Activated CD8-positive, alpha-beta memory T cell treated with anti-CD3 and anti-CD28 coated beads, Interleukin-2, amount 50 U/mL, for 1 hour (primary cell): ENCODE results near the gene SRPX.

Experiments
- DNase-seq: peaks from one replicate; pipeline ENCODE4 v3.0.0-alpha.2; 2020; ENCODE audit errors: extremely low read depth

Gene SRPX

DNA sequence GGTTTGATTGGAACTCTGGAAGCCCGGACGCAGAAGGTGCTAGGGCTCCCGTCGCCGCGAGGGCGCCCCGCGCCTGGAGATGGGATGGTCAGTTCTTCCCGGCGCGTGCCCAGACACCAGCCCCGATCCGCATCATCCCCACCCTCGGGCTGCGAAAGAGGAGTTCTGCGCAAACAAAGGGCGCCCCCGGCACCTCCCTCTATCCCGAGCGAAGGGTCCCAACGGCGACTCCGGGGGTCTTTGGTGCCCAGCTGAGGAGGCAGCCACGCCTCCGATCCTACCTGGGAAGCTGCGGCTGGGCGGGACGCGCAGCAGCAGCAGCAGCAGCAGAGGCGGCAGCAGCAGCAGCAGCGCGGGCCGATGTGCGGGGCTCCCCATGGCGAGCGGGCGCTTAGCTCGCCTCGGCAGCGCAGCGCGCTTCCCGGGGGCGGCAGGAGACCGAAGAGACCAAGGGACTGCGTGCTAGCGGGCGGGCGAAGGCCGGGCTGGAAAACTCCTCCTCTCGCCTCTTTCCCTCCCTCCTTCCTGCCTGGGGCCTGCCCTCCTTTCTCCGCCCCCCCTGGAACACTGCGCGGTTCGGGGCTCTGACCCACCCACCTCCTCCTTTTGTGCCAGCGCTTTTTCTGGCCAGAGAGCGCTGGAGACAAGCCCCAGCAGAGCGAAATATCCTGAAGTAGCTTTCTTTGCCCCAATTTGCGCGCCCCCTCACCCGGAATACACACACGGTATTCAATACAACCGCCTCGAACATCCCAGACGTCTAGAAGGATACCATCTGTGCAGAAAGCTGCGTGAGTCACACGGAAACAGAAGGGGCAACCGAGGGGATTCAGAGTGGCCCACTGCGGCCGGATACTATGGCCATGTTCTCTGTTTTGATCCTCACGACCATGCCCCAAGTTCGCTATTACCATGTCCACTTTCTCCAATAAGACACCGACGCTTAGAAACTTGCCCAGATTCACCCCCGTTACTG lies at the start of gene SRPX:
Gene SRPX, minus strand, starts transcription at position 457 of the 976 bp plus-strand sequence. Its CDS starts 79 bp downstream, at position 378.
- DNase-seq: no peak

DNA sequence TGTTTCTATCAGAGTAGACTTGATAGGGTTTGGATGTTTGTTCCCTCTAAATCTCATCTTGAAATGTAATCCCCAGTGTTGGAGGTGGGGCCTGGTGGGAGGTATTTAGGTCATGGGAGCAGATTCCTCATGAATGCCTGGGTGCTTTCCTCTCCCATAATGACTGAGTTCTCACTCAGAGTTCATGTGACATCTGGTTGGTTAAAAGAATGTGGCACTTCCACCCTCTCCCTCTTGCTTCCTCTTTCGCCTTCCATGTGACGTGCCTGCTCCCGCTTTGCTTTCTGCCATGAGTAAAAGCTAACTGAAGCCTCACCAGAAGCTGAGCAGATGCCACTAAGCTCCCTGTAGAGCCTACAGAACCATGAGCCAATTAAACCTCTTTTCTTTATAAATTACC lies 47.3 kb upstream of the SRPX start:
- no peak for DNase-seq

- no peak for DNase-seq
These were observed 42.3 kb upstream of the SRPX start for GRCh38 chrX:38262715-38263620.

DNA sequence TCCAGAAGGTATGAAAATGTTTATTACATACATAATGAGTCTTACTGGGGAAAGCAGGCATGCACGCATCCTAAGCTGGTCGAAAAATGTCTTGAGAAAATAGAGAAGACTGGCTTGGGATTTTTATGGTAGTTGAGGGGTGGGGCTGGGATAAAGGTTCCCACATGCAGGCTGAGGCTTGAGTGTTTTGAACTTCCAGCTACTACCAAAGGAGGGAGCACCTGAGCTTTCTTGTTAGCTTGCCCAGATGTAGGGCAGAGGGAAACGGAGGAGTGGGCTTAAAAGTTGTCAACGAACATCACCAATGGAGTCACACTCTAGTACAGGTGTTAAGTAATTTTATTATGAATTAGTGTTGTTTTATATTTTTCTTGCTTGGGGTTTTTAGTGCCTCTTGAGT lies 39.6 kb upstream of the SRPX start:
- no peak for DNase-seq

DNA sequence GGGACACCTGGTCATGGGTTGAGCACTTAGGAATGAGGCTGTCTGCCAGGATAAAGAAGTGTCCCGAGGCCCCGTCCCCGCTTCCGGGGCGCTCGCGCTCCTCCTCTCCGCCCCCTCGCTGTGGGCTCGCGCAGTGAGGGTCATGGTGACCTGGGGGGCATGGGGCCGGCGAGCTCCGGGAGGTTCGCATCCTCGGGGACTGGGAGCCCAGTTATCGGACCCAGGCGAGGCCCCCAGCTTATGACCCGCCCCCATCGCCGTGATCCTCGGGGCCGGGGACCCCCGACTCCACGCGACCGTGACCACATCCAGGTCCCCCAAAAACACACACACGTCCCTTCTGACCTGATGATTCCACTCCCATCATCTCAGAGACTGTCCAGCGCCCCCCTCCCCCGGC lies 35.3 kb upstream of the SRPX start:
- no peak for DNase-seq

DNA sequence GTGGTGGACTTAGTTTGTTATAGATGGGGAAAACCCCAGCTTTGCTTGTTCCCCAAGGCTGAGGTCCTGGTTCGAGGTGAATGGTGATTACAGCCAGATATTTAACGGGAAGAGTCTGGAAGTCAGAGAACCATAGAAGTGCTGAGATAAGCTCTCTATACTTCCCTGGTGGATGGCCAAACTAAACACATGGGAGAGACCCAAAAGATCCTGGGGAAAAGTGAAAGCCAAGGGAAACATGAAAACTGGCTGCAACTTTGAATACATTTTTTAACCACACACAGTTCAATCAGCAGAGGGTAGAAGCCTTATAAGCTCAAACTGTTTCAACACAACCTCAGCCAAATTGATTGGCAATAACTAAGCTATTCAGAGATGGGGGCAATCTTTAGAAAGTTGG lies 29.3 kb upstream of the SRPX start:
- no peak for DNase-seq

DNA sequence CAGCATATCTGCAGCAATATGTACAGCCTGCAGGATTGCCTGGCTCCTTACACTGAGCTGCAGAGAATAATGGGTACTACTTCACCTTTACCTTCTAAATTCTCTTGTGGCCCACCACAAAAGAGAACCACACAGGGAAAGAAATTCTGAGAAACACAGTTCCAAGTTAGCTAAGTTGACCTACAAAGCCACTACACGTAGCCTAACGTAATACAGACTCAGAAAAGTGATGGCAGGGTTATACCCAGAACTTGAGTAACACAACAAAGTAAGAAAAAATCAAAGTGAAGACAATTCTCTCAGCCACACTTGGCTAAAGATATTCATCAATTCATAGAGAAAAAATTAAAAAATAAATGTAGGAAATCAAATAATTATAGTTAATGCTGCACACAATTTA lies 26.4 kb upstream of the SRPX start:
- no peak for DNase-seq

DNA sequence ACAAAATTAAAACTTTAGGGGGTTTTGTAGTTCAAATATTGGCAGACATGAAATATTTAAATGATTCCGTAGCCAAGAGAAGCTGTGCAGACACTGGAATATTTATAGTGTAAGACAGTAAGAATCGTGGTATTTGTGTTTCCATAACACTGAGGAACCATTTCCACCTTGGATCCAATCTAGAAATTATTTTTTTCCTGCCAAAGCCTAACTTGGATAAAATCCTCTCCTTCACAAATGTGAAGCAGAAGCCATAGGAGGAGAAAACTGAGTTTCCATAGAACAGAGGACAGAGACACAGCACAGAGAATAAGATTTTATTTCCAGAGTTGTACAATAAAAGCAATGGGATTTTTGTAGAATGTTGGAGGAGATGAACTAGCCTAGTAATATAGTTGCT lies 19.9 kb upstream of the SRPX start:
- DNase-seq: no peak

DNA sequence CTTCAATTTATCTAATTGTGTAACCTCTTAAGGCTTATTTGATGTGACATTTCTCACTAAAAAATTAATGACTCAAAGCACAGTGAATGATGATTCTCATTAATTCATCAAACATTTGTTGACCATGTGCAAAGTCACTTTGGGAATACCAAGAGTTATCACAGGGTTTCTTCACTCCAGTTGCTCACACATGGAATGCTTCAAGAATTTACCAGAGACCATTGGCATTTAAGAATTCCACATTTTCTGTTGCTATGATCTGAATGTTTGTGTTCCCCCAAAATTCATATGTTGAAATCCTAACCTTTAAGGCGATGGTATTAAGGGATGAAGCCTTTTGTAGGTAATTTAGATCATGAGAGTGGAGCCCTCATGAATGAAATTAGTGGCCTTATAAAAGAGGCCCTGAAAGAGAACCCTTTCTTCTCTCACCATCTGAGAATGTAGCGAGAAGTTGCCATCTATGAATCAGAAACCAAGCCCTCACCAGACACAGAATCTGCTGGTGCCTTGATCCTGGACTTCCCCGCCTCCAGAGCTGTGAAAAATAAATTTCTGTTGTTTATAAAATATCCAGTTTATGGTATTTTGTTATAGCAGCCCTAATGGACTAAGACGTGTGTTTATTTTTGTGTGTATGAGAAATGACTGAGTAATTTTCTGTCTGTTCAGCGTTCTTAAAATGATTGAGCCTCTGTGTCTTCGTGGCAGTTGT lies 16.4 kb upstream of the SRPX start:
- no peak for DNase-seq

- DNase-seq: no peak
These were observed 13.4 kb upstream of the SRPX start for GRCh38 chrX:38233891-38234667.

DNA sequence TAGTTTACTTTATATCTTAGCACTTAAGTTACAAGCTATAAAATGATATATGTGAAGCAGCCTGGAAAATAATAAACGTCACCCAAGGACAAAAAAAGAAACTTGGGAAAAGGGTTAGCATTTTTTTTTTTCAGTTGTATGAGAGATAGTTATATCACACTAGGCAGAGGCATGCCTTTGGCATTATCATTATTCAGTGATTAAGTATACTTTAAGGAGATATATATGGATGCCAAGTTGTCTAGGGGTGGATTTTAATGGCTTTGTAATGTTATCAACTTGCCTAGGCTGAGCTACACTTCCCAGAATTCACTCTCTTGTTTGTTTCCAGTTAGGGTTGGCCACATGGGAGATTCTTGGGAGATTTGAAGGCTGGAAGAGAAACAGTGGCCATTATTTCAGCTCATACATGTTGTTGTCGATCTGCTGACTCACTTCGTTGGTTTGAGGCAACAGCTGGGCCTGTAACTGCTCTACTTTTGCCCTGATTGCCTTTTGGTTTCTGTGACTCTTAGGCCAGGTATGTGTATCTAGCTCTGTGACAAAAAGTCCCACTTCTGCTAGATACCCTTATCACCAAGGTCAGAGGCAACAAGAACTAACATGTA lies 11.5 kb upstream of the SRPX start:
- DNase-seq: no peak

DNA sequence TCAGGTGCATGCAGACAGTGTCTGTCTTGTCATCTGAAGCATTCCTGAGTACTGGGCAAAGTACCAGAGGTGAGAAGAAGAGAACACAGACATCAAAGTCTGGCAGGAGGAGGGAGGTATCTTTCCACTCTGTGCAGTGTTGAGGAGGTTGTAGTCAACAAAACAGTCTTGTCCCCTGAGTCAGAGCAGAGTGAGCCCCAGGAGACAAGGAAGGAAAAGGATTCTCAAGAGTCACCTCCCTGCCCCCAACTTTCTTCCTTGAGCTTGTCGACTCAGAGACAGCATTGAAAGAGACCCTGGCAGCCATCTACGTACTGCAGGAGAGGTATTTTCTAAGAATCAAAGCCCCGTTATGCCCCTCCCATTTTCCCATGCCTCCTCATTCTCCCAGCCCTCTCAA lies 4.4 kb upstream of the SRPX start:
- no peak for DNase-seq

GRCh38 chrX:38224160-38224559 lies 3.5 kb upstream of the SRPX start:
- DNase-seq: no peak

- no peak for DNase-seq
These were observed 789 bp upstream of the SRPX start for GRCh38 chrX:38221391-38221929.

DNA sequence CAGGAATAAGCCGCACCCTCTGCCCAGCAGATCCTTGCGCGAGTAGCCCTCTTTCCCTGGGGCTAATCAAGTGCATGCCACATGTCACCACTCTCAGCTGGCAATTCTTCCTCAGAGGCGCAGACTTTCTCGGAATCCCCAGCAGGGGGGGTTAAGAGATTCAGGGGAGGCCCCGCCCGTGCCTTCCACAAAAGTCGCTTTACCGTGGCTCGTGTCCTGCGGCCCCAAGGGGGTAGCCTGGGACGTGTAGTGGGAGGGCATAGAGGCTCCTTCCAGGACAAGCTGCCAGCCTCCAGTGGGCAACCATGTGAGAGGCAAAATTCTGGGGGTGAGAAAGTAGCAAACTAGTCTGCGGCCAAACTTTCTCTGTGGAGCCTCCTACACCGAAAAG lies 652 bp downstream of the SRPX start:
- no peak for DNase-seq

GRCh38 chrX:38216642-38217041 lies 4.0 kb downstream of the SRPX start:
- no peak for DNase-seq

GRCh38 chrX:38214551-38215531 lies 5.8 kb downstream of the SRPX start:
- no peak for DNase-seq

- DNase-seq: no peak
These were observed 6.6 kb downstream of the SRPX start for GRCh38 chrX:38214044-38214443.
